ENCODE data around the gene FAF1. TPM values are rescaled to one million over a fixed set of nuclear protein-coding genes. Genes with fewer than 3 reads are reported as not detected.

Gene FAF1
- total RNA-seq, 2 experiments from 2014 or later: 42.3 to 114 TPM

- Histone ChIP-seq H4K20me1 (ENCODE audit: insufficient read depth, low read length) (no peaks in the 10 kb centered on the region), H3K36me3 (ENCODE audit: insufficient read depth, low read length) (no peaks in the 10 kb centered on the region), H2AFZ (ENCODE audit: low read length) (no peak overlapping the region), H3K9me2 (ENCODE audit: insufficient read depth, low read length) (no peaks in the 10 kb centered on the region), H3K4me2 (ENCODE audit: low read length) (no peak overlapping the region), H3K4me3 (ENCODE audit: low read depth, low read length, poor library complexity, severe bottlenecking) (no peak overlapping the region), H3K79me2 (ENCODE audit: insufficient read depth, low read depth, low read length) (no peaks in the 10 kb centered on the region), H3K27ac (ENCODE audit: low read depth, low read length, poor library complexity, severe bottlenecking) (no peak overlapping the region), H3K4me1 (ENCODE audit: insufficient read depth, low read length, poor library complexity, severe bottlenecking) (no peaks in the 10 kb centered on the region), H3K9me3 (ENCODE audit: low read length) (no peaks in the 10 kb centered on the region)
- CTCF ChIA-PET (ENCODE audit: unreplicated experiment): no interaction called here
- no TSS peak for BruUV-seq (replicated peaks)
- intact Hi-C loops (cut with micrococcal nuclease; ENCODE audit: unreplicated experiment): no loop called here
- no peak for DNase-seq (ENCODE audit: low spot score)
- TF ChIP-seq EZH2phosphoT487 (IDR thresholded peaks at IDR 0.05; ENCODE audit: borderline replicate concordance, low read depth, low read length) (no peak), CTCF (conservative IDR thresholded peaks at IDR 0.05; ENCODE audit: low read length) (no peak)
- POLR2A ChIA-PET: no interaction called here
Observed at GRCh38 chr1:50416150-50416527, 543.9 kb downstream of the FAF1 start.

GRCh38 chr1:50415235-50416149 lies 544.6 kb downstream of the FAF1 start:
- no peak for DNase-seq (ENCODE audit: low spot score)
- TF ChIP-seq CTCF (conservative IDR thresholded peaks at IDR 0.05; ENCODE audit: low read length): no peak
- no peak for TF ChIP-seq EZH2phosphoT487 (IDR thresholded peaks at IDR 0.05; ENCODE audit: borderline replicate concordance, low read depth, low read length)
- Histone ChIP-seq H3K4me3 (ENCODE audit: low read depth, low read length, poor library complexity, severe bottlenecking) (no peak overlapping the region), H3K9me2 (ENCODE audit: insufficient read depth, low read length) (no peaks in the 10 kb centered on the region), H3K4me1 (ENCODE audit: insufficient read depth, low read length, poor library complexity, severe bottlenecking) (no peaks in the 10 kb centered on the region), H2AFZ (ENCODE audit: low read length) (no peak overlapping the region), H3K4me2 (ENCODE audit: low read length) (no peak overlapping the region), H3K9me3 (ENCODE audit: low read length) (no peaks in the 10 kb centered on the region), H4K20me1 (ENCODE audit: insufficient read depth, low read length) (no peaks in the 10 kb centered on the region), H3K79me2 (ENCODE audit: insufficient read depth, low read depth, low read length) (no peaks in the 10 kb centered on the region), H3K27ac (ENCODE audit: low read depth, low read length, poor library complexity, severe bottlenecking) (no peak overlapping the region), H3K36me3 (ENCODE audit: insufficient read depth, low read length) (no peaks in the 10 kb centered on the region)
- CTCF ChIA-PET (ENCODE audit: unreplicated experiment): no interaction called here
- intact Hi-C loops (cut with micrococcal nuclease; ENCODE audit: unreplicated experiment): no loop called here
- POLR2A ChIA-PET: interaction anchor here (0.6 kb wide), 1 partner anchor 447 kb away, joined by 3 read pairs; no protein-coding TSS in a partner anchor
- BruUV-seq (replicated peaks): no TSS peak

GRCh38 chr1:50414853-50415234 lies 545.2 kb downstream of the FAF1 start:
- no TSS peak for BruUV-seq (replicated peaks)
- DNase-seq (ENCODE audit: low spot score): no peak
- H3K4me3 ChIP-seq (ENCODE audit: low read depth, low read length, poor library complexity, severe bottlenecking): no peak overlapping the region
- no peak overlapping the region for H2AFZ ChIP-seq (ENCODE audit: low read length)
- no peak overlapping the region for H3K27ac ChIP-seq (ENCODE audit: low read depth, low read length, poor library complexity, severe bottlenecking)
- H3K36me3 ChIP-seq (ENCODE audit: insufficient read depth, low read length): no peaks in the 10 kb centered on the region
- POLR2A ChIA-PET: interaction anchor here (0.6 kb wide), 1 partner anchor 447 kb away, joined by 3 read pairs; no protein-coding TSS in a partner anchor
- no peaks in the 10 kb centered on the region for H3K9me3 ChIP-seq (ENCODE audit: low read length)
- CTCF ChIA-PET (ENCODE audit: unreplicated experiment): no interaction called here
- H3K79me2 ChIP-seq (ENCODE audit: insufficient read depth, low read depth, low read length): no peaks in the 10 kb centered on the region
- H3K4me1 ChIP-seq (ENCODE audit: insufficient read depth, low read length, poor library complexity, severe bottlenecking): no peaks in the 10 kb centered on the region
- intact Hi-C loops (cut with micrococcal nuclease; ENCODE audit: unreplicated experiment): no loop called here
- no peak for TF ChIP-seq EZH2phosphoT487 (IDR thresholded peaks at IDR 0.05; ENCODE audit: borderline replicate concordance, low read depth, low read length)
- TF ChIP-seq CTCF (conservative IDR thresholded peaks at IDR 0.05; ENCODE audit: low read length): no peak
- no peaks in the 10 kb centered on the region for H3K9me2 ChIP-seq (ENCODE audit: insufficient read depth, low read length)
- H4K20me1 ChIP-seq (ENCODE audit: insufficient read depth, low read length): no peaks in the 10 kb centered on the region
- no peak overlapping the region for H3K4me2 ChIP-seq (ENCODE audit: low read length)

All from OCI-LY7 (cell line).